Measurements from ENCODE around the gene UBASH3B.

DNA sequence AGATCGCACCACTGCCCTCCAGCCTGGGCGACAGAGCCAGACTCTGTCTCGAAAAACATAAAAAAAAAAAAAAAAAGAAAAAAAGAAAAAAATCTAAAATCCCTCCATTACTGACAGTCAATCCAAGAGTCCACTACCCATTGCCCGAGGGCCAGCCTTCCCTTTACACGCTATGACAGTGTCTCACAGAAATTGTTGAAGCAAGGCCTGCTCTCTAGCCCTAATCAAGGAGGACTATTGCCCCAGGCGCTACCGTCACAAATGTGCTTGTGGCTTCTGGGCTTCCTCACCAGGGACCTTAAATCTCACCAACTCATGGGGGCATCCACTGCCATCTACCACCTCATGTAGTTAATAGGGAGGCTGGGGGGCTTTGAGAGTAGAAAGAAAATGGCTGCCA is 49.9 kb downstream of the UBASH3B start:
- TF ChIP-seq POLR2A (IDR thresholded peaks at IDR 0.05) (no peak), POLR2AphosphoS5 (IDR thresholded peaks at IDR 0.05) (no peak), EP300 (IDR thresholded peaks at IDR 0.05) (no peak)
- TF ChIP-seq, protein P1, sequence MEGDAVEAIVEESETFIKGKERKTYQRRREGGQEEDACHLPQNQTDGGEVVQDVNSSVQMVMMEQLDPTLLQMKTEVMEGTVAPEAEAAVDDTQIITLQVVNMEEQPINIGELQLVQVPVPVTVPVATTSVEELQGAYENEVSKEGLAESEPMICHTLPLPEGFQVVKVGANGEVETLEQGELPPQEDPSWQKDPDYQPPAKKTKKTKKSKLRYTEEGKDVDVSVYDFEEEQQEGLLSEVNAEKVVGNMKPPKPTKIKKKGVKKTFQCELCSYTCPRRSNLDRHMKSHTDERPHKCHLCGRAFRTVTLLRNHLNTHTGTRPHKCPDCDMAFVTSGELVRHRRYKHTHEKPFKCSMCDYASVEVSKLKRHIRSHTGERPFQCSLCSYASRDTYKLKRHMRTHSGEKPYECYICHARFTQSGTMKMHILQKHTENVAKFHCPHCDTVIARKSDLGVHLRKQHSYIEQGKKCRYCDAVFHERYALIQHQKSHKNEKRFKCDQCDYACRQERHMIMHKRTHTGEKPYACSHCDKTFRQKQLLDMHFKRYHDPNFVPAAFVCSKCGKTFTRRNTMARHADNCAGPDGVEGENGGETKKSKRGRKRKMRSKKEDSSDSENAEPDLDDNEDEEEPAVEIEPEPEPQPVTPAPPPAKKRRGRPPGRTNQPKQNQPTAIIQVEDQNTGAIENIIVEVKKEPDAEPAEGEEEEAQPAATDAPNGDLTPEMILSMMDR (IDR thresholded peaks at IDR 0.05), result no peak

All from gastroesophageal sphincter (tissue), 3 donors.